OCI-LY3 (cell line): ENCODE data around the gene NFIB.

ENCODE experiments used
- H2AFZ ChIP-seq: fragments of 200-600, 300-600 bp; shearing (Covaris generic); 2 replicates; pipeline ENCODE4 v1.6.0; 2014; ENCODE audit warnings: antibody characterized with exemption, low read depth, low read length
- H3K27ac ChIP-seq: fragments of 200-600, 300-600 bp; sonication (generic); 2 replicates; pipeline ENCODE4 v1.5.1; 2014; ENCODE audit warnings: mild to moderate bottlenecking, low read length, moderate library complexity, mixed read lengths
- H3K27me3 ChIP-seq: fragments of 200-600, 300-600 bp; sonication (generic); 2 replicates; pipeline ENCODE4 v1.6.1; 2014; ENCODE audit warnings: low read depth, low read length, mixed read lengths
- H3K36me3 ChIP-seq: fragments of 200-600, 300-600 bp; sonication (generic); replicated peaks from 2 replicates; pipeline ENCODE3; 2014; ENCODE audit warnings: low read depth, low read length, mixed read lengths
- H3K4me1 ChIP-seq: fragments of 300-600, 200-600 bp; sonication (generic); 2 replicates; pipeline ENCODE4 v1.6.1; 2014; ENCODE audit warnings: low read length, mixed read lengths
- H3K4me2 ChIP-seq: fragments of 200-600, 300-600 bp; sonication (generic); 2 replicates; pipeline ENCODE4 v1.6.1; 2014; ENCODE audit warnings: low read length, mixed read lengths
- H3K4me3 ChIP-seq: fragments of 300-600, 200-600 bp; sonication (generic); 2 replicates; pipeline ENCODE4 v1.5.1; 2014; ENCODE audit warnings: antibody characterized with exemption, mild to moderate bottlenecking, low read length, moderate library complexity
- H3K79me2 ChIP-seq: fragments of 300-600, 200-600 bp; shearing (Covaris generic); 2 replicates; pipeline ENCODE4 v1.6.1; 2014; ENCODE audit warnings: mild to moderate bottlenecking, low read length, mixed read lengths
- H3K9ac ChIP-seq: fragments of 300-600, 200-600 bp; shearing (Covaris generic); 2 replicates; pipeline ENCODE4 v1.6.0; 2014; ENCODE audit warnings: mild to moderate bottlenecking, low read length, moderate library complexity
- H3K9me3 ChIP-seq: fragments of 200-600, 300-600 bp; shearing (Covaris generic); 2 replicates; pipeline ENCODE4 v1.6.1; 2014; ENCODE audit warnings: low read length, mixed read lengths; ENCODE audit not compliant: insufficient read depth
- H4K20me1 ChIP-seq: fragments of 200-600, 300-600 bp; sonication (generic); 2 replicates; pipeline ENCODE4 v1.6.1; 2016; ENCODE audit warnings: low read length, mixed read lengths; ENCODE audit not compliant: insufficient read depth
- CTCF ChIP-seq: fragments of 200-600, 300-600 bp; sonication (generic); IDR thresholded peaks from 2 replicates; pipeline ENCODE4 v1.5.1; 2014; ENCODE audit warnings: antibody characterized with exemption, low read length, low read depth
- EZH2phosphoT487 ChIP-seq: fragments of 200-600 bp; shearing (Covaris generic); IDR thresholded peaks from 2 replicates; pipeline ENCODE4 v1.6.1; 2018; ENCODE audit warnings: antibody characterized with exemption, mixed run types, low read depth

NFIB gene

GRCh38 chr9:14216612-14217194, 97.2 kb downstream of the NFIB start:
- H3K27me3 ChIP-seq = no peaks in the 10 kb centered on the region; the same call in 1 of the 2 replicates
- no peaks in the 10 kb centered on the region for H3K79me2 ChIP-seq
- H3K27ac ChIP-seq = no peak overlapping the region
- no peaks in the 10 kb centered on the region for H4K20me1 ChIP-seq
- no peaks in the 10 kb centered on the region for H3K9me3 ChIP-seq
- H3K36me3 ChIP-seq = no peaks in the 10 kb centered on the region
- no peak overlapping the region for H3K4me3 ChIP-seq
- H3K4me2 ChIP-seq = no peak overlapping the region
- H3K9ac ChIP-seq = no peak overlapping the region
- no peaks in the 10 kb centered on the region for H3K4me1 ChIP-seq
- no peak overlapping the region for H2AFZ ChIP-seq
- no peak for TF ChIP-seq CTCF
- no peak for TF ChIP-seq EZH2phosphoT487

- Histone ChIP-seq H3K27me3 (no peaks in the 10 kb centered on the region; the same call in 1 of the 2 replicates), H2AFZ (no peak overlapping the region), H3K36me3 (no peaks in the 10 kb centered on the region), H3K4me2 (no peak overlapping the region), H3K9me3 (no peaks in the 10 kb centered on the region), H3K27ac (no peak overlapping the region), H3K4me1 (no peaks in the 10 kb centered on the region), H4K20me1 (no peaks in the 10 kb centered on the region), H3K9ac (no peak overlapping the region), H3K79me2 (no peaks in the 10 kb centered on the region), H3K4me3 (no peak overlapping the region)
- TF ChIP-seq EZH2phosphoT487 (no peak), CTCF (no peak)
These were observed 98.3 kb downstream of the NFIB start for GRCh38 chr9:14215614-14216013.

- Histone ChIP-seq H2AFZ (no peak overlapping the region), H3K4me2 (no peak overlapping the region), H3K9ac (no peak overlapping the region), H3K9me3 (no peaks in the 10 kb centered on the region), H3K27me3 (peaks cover 1% of the 10 kb centered on the region; the same call in 1 of the 2 replicates), H3K4me1 (no peaks in the 10 kb centered on the region), H4K20me1 (no peaks in the 10 kb centered on the region), H3K79me2 (no peaks in the 10 kb centered on the region), H3K36me3 (no peaks in the 10 kb centered on the region), H3K4me3 (no peak overlapping the region), H3K27ac (no peak overlapping the region)
- TF ChIP-seq CTCF (no peak), EZH2phosphoT487 (no peak)
These were observed 99.2 kb downstream of the NFIB start for GRCh38 chr9:14214693-14215092.

GRCh38 chr9:14214065-14214684, 99.8 kb downstream of the NFIB start:
- no peak overlapping the region for H2AFZ ChIP-seq

More at GRCh38 chr9:14214065-14214684, 99.8 kb downstream of the NFIB start:
- Histone ChIP-seq H3K79me2 (no peaks in the 10 kb centered on the region), H3K9me3 (no peaks in the 10 kb centered on the region), H3K4me1 (no peaks in the 10 kb centered on the region), H3K36me3 (no peaks in the 10 kb centered on the region), H3K27ac (no peak overlapping the region), H3K9ac (no peak overlapping the region), H3K4me3 (no peak overlapping the region), H4K20me1 (no peaks in the 10 kb centered on the region), H3K4me2 (no peak overlapping the region), H3K27me3 (peaks cover 7% of the 10 kb centered on the region; the same call in 1 of the 2 replicates)
- no peak for TF ChIP-seq EZH2phosphoT487
- TF ChIP-seq CTCF = no peak
